HCT116 (cell line): ENCODE data around the gene CEACAM5. TPM values are rescaled to one million over a fixed set of nuclear protein-coding genes. Genes with fewer than 3 reads are reported as not detected.

ENCODE experiments used
- ATAC-seq: fragments of 200-7000 bp; cut with Tn5 transposase; 2 replicates; pipeline ENCODE4 v1.9.1; 2020; ENCODE audit warnings: mild to moderate bottlenecking, moderate library complexity
- BruUV-seq: library from RNA; stranded (reverse); fragments of 400-500 nt; replicated peaks from 2 replicates; lab custom pipeline; 2021; lab: Mats Ljungman, UMichigan
- CTCF ChIA-PET: fragments of 300-600 bp; sonication (Branson Sonifier 250); formaldehyde crosslinking; loops from one replicate; lab custom pipeline; 2021; ENCODE audit warnings: antibody characterized with exemption; lab: Charles Lee
- POLR2A ChIA-PET: fragments of 300-600, 350-600 bp; sonication (Branson Sonifier 250); formaldehyde crosslinking; loops from one replicate; lab custom pipeline; 2021; ENCODE audit warnings: antibody characterized with exemption; lab: Charles Lee
- RAD21 ChIA-PET, 2 experiments: fragments of 300-600 bp; sonication (Branson Sonifier 250); formaldehyde crosslinking; loops; one replicate each; lab custom pipeline; 2023; ENCODE audit warnings: low total read pairs in 2 of 2; ENCODE audit not compliant: uncharacterized antibody in 2 of 2, unreplicated experiment in 2 of 2, low non-redundant PET in 1 of 2; lab: Charles Lee
- DNase-seq: peaks from one replicate; pipeline ENCODE4 v3.0.0-alpha.2; 2010; ENCODE audit warnings: low read depth, low spot score
- H2AFZ ChIP-seq: fragments of 200-600 bp; shearing (Covaris generic), sonication (generic); 2 replicates; pipeline ENCODE4 v1.6.1; 2017; ENCODE audit warnings: low read depth, mixed run types, mixed read lengths, antibody characterized with exemption, low read length; ENCODE audit not compliant: poor library complexity, severe bottlenecking
- H3K27ac ChIP-seq: 2 replicates; pipeline ENCODE4 v1.5.1; 2012; ENCODE audit warnings: low read depth, low read length
- H3K27me3 ChIP-seq: fragments of 200-600 bp; sonication (generic); 2 replicates; pipeline ENCODE4 v1.6.1; 2016; ENCODE audit warnings: mixed run types, low read length, mixed read lengths; ENCODE audit not compliant: insufficient read depth
- H3K36me3 ChIP-seq, 2 experiments: fragments of 200-500 bp in 1 of 2; fragments of 200-600 bp in 1 of 2; sonication (Bioruptor generic) in 1 of 2; sonication (generic) in 1 of 2; 2 replicates each; pipeline versions ENCODE4 v1.5.1 to v1.6.1; 2014 to 2016; ENCODE audit warnings: low read length in 2 of 2, inconsistent platforms in 1 of 2, mixed read lengths in 1 of 2, mixed run types in 1 of 2; ENCODE audit not compliant: insufficient read depth in 2 of 2, control insufficient read depth in 1 of 2
- H3K4me1 ChIP-seq, 2 experiments: fragments of 200-600 bp in 1 of 2; sonication (generic) in 1 of 2; 2 replicates each; pipeline versions ENCODE4 v1.5.1 to v1.6.1; 2012 to 2017; ENCODE audit warnings: low read length in 2 of 2, inconsistent platforms in 1 of 2, mild to moderate bottlenecking in 1 of 2, mixed read lengths in 1 of 2, mixed run types in 1 of 2, moderate library complexity in 1 of 2; ENCODE audit not compliant: insufficient read depth in 2 of 2, control insufficient read depth in 1 of 2
- H3K4me2 ChIP-seq: fragments of 200-600 bp; sonication (generic); 2 replicates; pipeline ENCODE4 v1.6.1; 2017; ENCODE audit warnings: mixed run types, low read length, mixed read lengths
- H3K4me3 ChIP-seq, 2 experiments: fragments of 200-600 bp in 1 of 2; sonication (generic) in 1 of 2; replicated peaks in 1 of 2; 2 replicates each; pipeline ENCODE4 v1.5.1; 2011 to 2016; ENCODE audit warnings: low read length in 2 of 2, control low read depth in 1 of 2, low read depth in 1 of 2, mild to moderate bottlenecking in 1 of 2, mixed read lengths in 1 of 2, mixed run types in 1 of 2
- H3K79me2 ChIP-seq: fragments of 200-600 bp; sonication (generic); 2 replicates; pipeline ENCODE4 v1.6.1; 2017; ENCODE audit warnings: mild to moderate bottlenecking, mixed run types, low read length, moderate library complexity, mixed read lengths; ENCODE audit not compliant: insufficient read depth
- H3K9ac ChIP-seq: fragments of 200-600 bp; sonication (generic); 2 replicates; pipeline ENCODE4 v1.6.1; 2016; ENCODE audit warnings: low read length, mixed read lengths
- H3K9me2 ChIP-seq: fragments of 200-600 bp; sonication (generic), shearing (Covaris generic); 2 replicates; pipeline ENCODE4 v1.6.1; 2017; ENCODE audit warnings: mixed run types, mild to moderate bottlenecking, moderate library complexity; ENCODE audit not compliant: insufficient read depth
- H3K9me3 ChIP-seq, 2 experiments: fragments of 200-500 bp in 1 of 2; fragments of 200-600 bp in 1 of 2; sonication (Bioruptor generic) in 1 of 2; sonication (generic) in 1 of 2; 2 replicates each; pipeline ENCODE4 v1.6.1; 2014 to 2017; ENCODE audit warnings: low read length in 2 of 2, mixed read lengths in 2 of 2, inconsistent platforms in 1 of 2, low read depth in 1 of 2, mild to moderate bottlenecking in 1 of 2, mixed run types in 1 of 2, moderate library complexity in 1 of 2; ENCODE audit not compliant: control insufficient read depth in 1 of 2, insufficient read depth in 1 of 2
- H4K20me1 ChIP-seq: fragments of 200-600 bp; sonication (generic), shearing (Covaris generic); 2 replicates; pipeline ENCODE4 v1.6.1; 2017; ENCODE audit warnings: mixed run types, mild to moderate bottlenecking, moderate library complexity; ENCODE audit not compliant: insufficient read depth
- CTCF ChIP-seq, 3 experiments: fragments of 200-600 bp in 1 of 3; sonication (generic) in 1 of 3; IDR thresholded peaks in 2 of 3; conservative IDR thresholded peaks in 1 of 3; 2 replicates each; pipeline ENCODE4 v1.5.1; 2012 to 2017; ENCODE audit warnings: low read depth in 2 of 3, low read length in 2 of 3, antibody characterized with exemption in 1 of 3, borderline replicate concordance in 1 of 3, control low read depth in 1 of 3, mild to moderate bottlenecking in 1 of 3, mixed read lengths in 1 of 3, mixed run types in 1 of 3, moderate library complexity in 1 of 3; ENCODE audit not compliant: insufficient read depth in 1 of 3
- intact Hi-C: fragments of 100-400 bp; cut with micrococcal nuclease; formaldehyde crosslinking; loops from 2 replicates; pipeline ENCODE4 v1.10.0; 2022
- total RNA-seq: library from RNA; stranded (reverse); gene quantifications from one replicate; pipeline ENCODE4 v1.2.1, GENCODE V29; 2021; ENCODE audit not compliant: unreplicated experiment
- TF ChIP-seq, protein P1 (sequence below): IDR thresholded peaks from 2 replicates; pipeline ENCODE4 v1.6.1; 2012; ENCODE audit warnings: low read depth

Gene CEACAM5
- total RNA-seq, 1 experiment from 2014 or later: 0.22 TPM

- ChIA-PET POLR2A (no interaction called here), RAD21 (interaction anchor here in 1 of 2 experiments (1.4 kb wide), 1 partner anchor 67 kb away, joined by 3 read pairs; no protein-coding TSS in a partner anchor), CTCF (interaction anchor here (0.7 to 3.6 kb wide), 18 partner anchors 9 to 305 kb away, joined by 3 to 45 read pairs (median 12); no protein-coding TSS in a partner anchor)
- no peaks in the 10 kb centered on the region for H4K20me1 ChIP-seq
- H2AFZ ChIP-seq: peak overlapping the region; percentile 80
- no peaks in the 10 kb centered on the region for H3K9me2 ChIP-seq
- no peak overlapping the region for H3K4me3 ChIP-seq
- peaks cover 56% of the 10 kb centered on the region for H3K27me3 ChIP-seq
- no peak overlapping the region for H3K27ac ChIP-seq
- peak; percentile 92 for ATAC-seq
- intact Hi-C loops: loop anchor here (1.0 kb wide), 2 partner anchors 31 to 67 kb away; no protein-coding TSS in a partner anchor
- peak; percentile 39 for DNase-seq
- H3K36me3 ChIP-seq: no peaks in the 10 kb centered on the region
- no TSS peak for BruUV-seq
- H3K4me2 ChIP-seq: peak overlapping the region; percentile 33; the same call in 1 of the 2 replicates
- H3K9me3 ChIP-seq: no peaks in the 10 kb centered on the region
- H3K4me1 ChIP-seq: peaks cover 0 to 7% of the 10 kb centered on the region in 2 experiments; a peak in 1 of 4 replicates
- H3K79me2 ChIP-seq: no peaks in the 10 kb centered on the region
- peak; percentile 50 to 86 (median 85) for TF ChIP-seq CTCF (IDR thresholded peaks at IDR 0.05 in 2 of 3, conservative IDR thresholded peaks at IDR 0.05 in 1 of 3; ENCODE audit: borderline replicate concordance in 1 of 3, insufficient read depth in 1 of 3, low read depth in 2 of 3, low read length in 2 of 3)
- TF ChIP-seq, protein P1, sequence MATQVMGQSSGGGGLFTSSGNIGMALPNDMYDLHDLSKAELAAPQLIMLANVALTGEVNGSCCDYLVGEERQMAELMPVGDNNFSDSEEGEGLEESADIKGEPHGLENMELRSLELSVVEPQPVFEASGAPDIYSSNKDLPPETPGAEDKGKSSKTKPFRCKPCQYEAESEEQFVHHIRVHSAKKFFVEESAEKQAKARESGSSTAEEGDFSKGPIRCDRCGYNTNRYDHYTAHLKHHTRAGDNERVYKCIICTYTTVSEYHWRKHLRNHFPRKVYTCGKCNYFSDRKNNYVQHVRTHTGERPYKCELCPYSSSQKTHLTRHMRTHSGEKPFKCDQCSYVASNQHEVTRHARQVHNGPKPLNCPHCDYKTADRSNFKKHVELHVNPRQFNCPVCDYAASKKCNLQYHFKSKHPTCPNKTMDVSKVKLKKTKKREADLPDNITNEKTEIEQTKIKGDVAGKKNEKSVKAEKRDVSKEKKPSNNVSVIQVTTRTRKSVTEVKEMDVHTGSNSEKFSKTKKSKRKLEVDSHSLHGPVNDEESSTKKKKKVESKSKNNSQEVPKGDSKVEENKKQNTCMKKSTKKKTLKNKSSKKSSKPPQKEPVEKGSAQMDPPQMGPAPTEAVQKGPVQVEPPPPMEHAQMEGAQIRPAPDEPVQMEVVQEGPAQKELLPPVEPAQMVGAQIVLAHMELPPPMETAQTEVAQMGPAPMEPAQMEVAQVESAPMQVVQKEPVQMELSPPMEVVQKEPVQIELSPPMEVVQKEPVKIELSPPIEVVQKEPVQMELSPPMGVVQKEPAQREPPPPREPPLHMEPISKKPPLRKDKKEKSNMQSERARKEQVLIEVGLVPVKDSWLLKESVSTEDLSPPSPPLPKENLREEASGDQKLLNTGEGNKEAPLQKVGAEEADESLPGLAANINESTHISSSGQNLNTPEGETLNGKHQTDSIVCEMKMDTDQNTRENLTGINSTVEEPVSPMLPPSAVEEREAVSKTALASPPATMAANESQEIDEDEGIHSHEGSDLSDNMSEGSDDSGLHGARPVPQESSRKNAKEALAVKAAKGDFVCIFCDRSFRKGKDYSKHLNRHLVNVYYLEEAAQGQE: no peak
- no peak overlapping the region for H3K9ac ChIP-seq
These were observed 45.6 kb downstream of the CEACAM5 start for GRCh38 chr19:41753936-41754529.
